ACC112 (cell line): ENCODE measurements around the gene TEX13D.

Experiments used
- H2AFZ ChIP-seq: fragments of 200-600 bp; sonication (generic); one replicate; pipeline ENCODE4 v1.6.0; 2017; ENCODE audit warnings: antibody characterized with exemption, low read length; ENCODE audit not compliant: unreplicated experiment
- H3K27ac ChIP-seq: fragments of 200-600 bp; sonication (generic); 2 replicates; pipeline ENCODE4 v1.5.1; 2014; ENCODE audit warnings: low read depth, mild to moderate bottlenecking, antibody characterized with exemption, low read length, moderate library complexity
- H3K27me3 ChIP-seq: fragments of 200-600 bp; sonication (generic); 2 replicates; pipeline ENCODE4 v1.6.1; 2014; ENCODE audit warnings: mild to moderate bottlenecking, antibody characterized with exemption, low read length, moderate library complexity, mixed read lengths; ENCODE audit not compliant: insufficient read depth
- H3K36me3 ChIP-seq: fragments of 200-600 bp; sonication (generic); 2 replicates; pipeline ENCODE4 v1.6.1; 2016; ENCODE audit warnings: mild to moderate bottlenecking, antibody characterized with exemption, low read length, moderate library complexity, mixed read lengths; ENCODE audit not compliant: insufficient read depth
- H3K4me1 ChIP-seq: fragments of 200-600 bp; sonication (generic); one replicate; pipeline ENCODE4 v1.6.1; 2016; ENCODE audit warnings: low read length, mixed read lengths; ENCODE audit not compliant: insufficient read depth, unreplicated experiment, control insufficient read depth
- H3K4me3 ChIP-seq: fragments of 200-600 bp; sonication (generic); 2 replicates; pipeline ENCODE4 v1.5.1; 2014; ENCODE audit warnings: mild to moderate bottlenecking, low read depth, low read length
- H3K79me2 ChIP-seq: fragments of 200-600 bp; sonication (generic); one replicate; pipeline ENCODE4 v1.6.0; 2016; ENCODE audit warnings: low read length; ENCODE audit not compliant: control insufficient read depth, unreplicated experiment, insufficient read depth

TEX13D gene

GRCh38 chrX:124348885-124349453 lies 16.5 kb downstream of the TEX13D start:
- Histone ChIP-seq H3K27me3 (no peaks in the 10 kb centered on the region), H3K79me2 (no peaks in the 10 kb centered on the region), H3K27ac (no peak overlapping the region)

GRCh38 chrX:124354648-124355047 lies 22.2 kb downstream of the TEX13D start:
- H3K27ac ChIP-seq, result no peak overlapping the region
- H3K27me3 ChIP-seq, result no peaks in the 10 kb centered on the region
- no peaks in the 10 kb centered on the region for H3K79me2 ChIP-seq
- H2AFZ ChIP-seq, result no peak overlapping the region
- H3K4me3 ChIP-seq, result no peak overlapping the region
- H3K36me3 ChIP-seq, result no peaks in the 10 kb centered on the region
- no peaks in the 10 kb centered on the region for H3K4me1 ChIP-seq

More at GRCh38 chrX:124348885-124349453, 16.5 kb downstream of the TEX13D start:
- H3K36me3 ChIP-seq, result no peaks in the 10 kb centered on the region
- H2AFZ ChIP-seq, result no peak overlapping the region
- no peak overlapping the region for H3K4me3 ChIP-seq
- H3K4me1 ChIP-seq, result no peaks in the 10 kb centered on the region

- Histone ChIP-seq H3K27ac (no peak overlapping the region), H2AFZ (no peak overlapping the region), H3K4me3 (no peak overlapping the region), H3K27me3 (no peaks in the 10 kb centered on the region), H3K36me3 (no peaks in the 10 kb centered on the region), H3K4me1 (no peaks in the 10 kb centered on the region), H3K79me2 (no peaks in the 10 kb centered on the region)
These were observed 26.4 kb downstream of the TEX13D start for GRCh38 chrX:124358800-124359383.

- no peaks in the 10 kb centered on the region for H3K36me3 ChIP-seq
- no peak overlapping the region for H3K27ac ChIP-seq
- no peak overlapping the region for H3K4me3 ChIP-seq
- no peaks in the 10 kb centered on the region for H3K4me1 ChIP-seq
- H3K27me3 ChIP-seq, result no peaks in the 10 kb centered on the region
- no peak overlapping the region for H2AFZ ChIP-seq
- no peaks in the 10 kb centered on the region for H3K79me2 ChIP-seq
These were observed 29.6 kb downstream of the TEX13D start for GRCh38 chrX:124362072-124362471.

- Histone ChIP-seq H3K27ac (no peak overlapping the region), H3K4me3 (no peak overlapping the region), H3K27me3 (no peaks in the 10 kb centered on the region), H2AFZ (no peak overlapping the region), H3K4me1 (no peaks in the 10 kb centered on the region), H3K79me2 (no peaks in the 10 kb centered on the region), H3K36me3 (no peaks in the 10 kb centered on the region)
These were observed 30.3 kb downstream of the TEX13D start for GRCh38 chrX:124362761-124363160.

- H3K4me1 ChIP-seq, result no peaks in the 10 kb centered on the region
- H3K27me3 ChIP-seq, result no peaks in the 10 kb centered on the region
- H3K79me2 ChIP-seq, result no peaks in the 10 kb centered on the region
- no peak overlapping the region for H3K4me3 ChIP-seq
- no peak overlapping the region for H2AFZ ChIP-seq
- no peaks in the 10 kb centered on the region for H3K36me3 ChIP-seq
- H3K27ac ChIP-seq, result no peak overlapping the region
These were observed 37.3 kb downstream of the TEX13D start for GRCh38 chrX:124369722-124370121.

GRCh38 chrX:124373348-124373747 lies 40.9 kb downstream of the TEX13D start:
- Histone ChIP-seq H3K4me1 (no peaks in the 10 kb centered on the region), H3K36me3 (no peaks in the 10 kb centered on the region), H3K4me3 (no peak overlapping the region), H3K79me2 (no peaks in the 10 kb centered on the region), H3K27ac (no peak overlapping the region), H3K27me3 (no peaks in the 10 kb centered on the region), H2AFZ (no peak overlapping the region)

GRCh38 chrX:124378643-124379042 lies 46.2 kb downstream of the TEX13D start:
- no peak overlapping the region for H3K27ac ChIP-seq
- H3K4me1 ChIP-seq, result no peaks in the 10 kb centered on the region
- H3K36me3 ChIP-seq, result no peaks in the 10 kb centered on the region
- H3K27me3 ChIP-seq, result no peaks in the 10 kb centered on the region
- no peaks in the 10 kb centered on the region for H3K79me2 ChIP-seq
- no peak overlapping the region for H2AFZ ChIP-seq
- H3K4me3 ChIP-seq, result no peak overlapping the region

GRCh38 chrX:124383354-124383753 lies 50.9 kb downstream of the TEX13D start:
- no peak overlapping the region for H2AFZ ChIP-seq
- H3K79me2 ChIP-seq, result no peaks in the 10 kb centered on the region
- H3K27ac ChIP-seq, result no peak overlapping the region
- H3K27me3 ChIP-seq, result no peaks in the 10 kb centered on the region
- no peaks in the 10 kb centered on the region for H3K36me3 ChIP-seq
- no peaks in the 10 kb centered on the region for H3K4me1 ChIP-seq
- H3K4me3 ChIP-seq, result no peak overlapping the region

- Histone ChIP-seq H3K27me3 (no peaks in the 10 kb centered on the region), H3K4me3 (no peak overlapping the region), H2AFZ (no peak overlapping the region), H3K4me1 (no peaks in the 10 kb centered on the region), H3K27ac (no peak overlapping the region), H3K36me3 (no peaks in the 10 kb centered on the region), H3K79me2 (no peaks in the 10 kb centered on the region)
These were observed 53.9 kb downstream of the TEX13D start for GRCh38 chrX:124386401-124386800.
